ENCODE measurements around the gene RSL24D1.
"Not testable (repeated sequence)": the region's sequence is repeated elsewhere in the genome, so short reads cannot be mapped to it uniquely, and the experiment has no call there.

The RSL24D1 gene

GRCh38 chr15:55183679-55184078 is 13.1 kb downstream of the RSL24D1 start:
- H3K27me3 Mint-ChIP-seq = no peaks in the 10 kb centered on the region
- H3K4me1 Mint-ChIP-seq (ENCODE audit: low read depth) = peaks cover 22% of the 10 kb centered on the region
- peaks cover 79% of the 10 kb centered on the region for H3K36me3 Mint-ChIP-seq (ENCODE audit: low read depth)
- no peaks in the 10 kb centered on the region for H3K9me3 Mint-ChIP-seq
- no peak overlapping the region for H3K4me3 Mint-ChIP-seq
- no peak overlapping the region for H3K27ac Mint-ChIP-seq

- Mint-ChIP-seq H3K27me3 (no peaks in the 10 kb centered on the region), H3K9me3 (no peaks in the 10 kb centered on the region), H3K4me1 (ENCODE audit: low read depth) (no peaks in the 10 kb centered on the region), H3K27ac (no peak overlapping the region), H3K4me3 (no peak overlapping the region), H3K36me3 (ENCODE audit: low read depth) (peaks cover 57% of the 10 kb centered on the region)
Observed at GRCh38 chr15:55179141-55179540, 17.6 kb downstream of the RSL24D1 start.

- H3K27ac Mint-ChIP-seq = no peak overlapping the region
- H3K9me3 Mint-ChIP-seq = no peaks in the 10 kb centered on the region
- H3K4me1 Mint-ChIP-seq (ENCODE audit: low read depth) = no peaks in the 10 kb centered on the region
- H3K27me3 Mint-ChIP-seq = no peaks in the 10 kb centered on the region
- peaks cover 11% of the 10 kb centered on the region for H3K36me3 Mint-ChIP-seq (ENCODE audit: low read depth)
- no peak overlapping the region for H3K4me3 Mint-ChIP-seq
Observed at GRCh38 chr15:55170361-55170760, 26.4 kb downstream of the RSL24D1 start.

GRCh38 chr15:55168350-55168974 is 28.3 kb downstream of the RSL24D1 start:
- Mint-ChIP-seq H3K36me3 (ENCODE audit: low read depth) (no peaks in the 10 kb centered on the region), H3K4me3 (no peak overlapping the region), H3K27ac (no peak overlapping the region), H3K9me3 (no peaks in the 10 kb centered on the region), H3K4me1 (ENCODE audit: low read depth) (no peaks in the 10 kb centered on the region), H3K27me3 (no peaks in the 10 kb centered on the region)

- H3K27me3 Mint-ChIP-seq = no peaks in the 10 kb centered on the region
- no peak overlapping the region for H3K4me3 Mint-ChIP-seq
- H3K36me3 Mint-ChIP-seq (ENCODE audit: low read depth) = no peaks in the 10 kb centered on the region
- H3K9me3 Mint-ChIP-seq = no peaks in the 10 kb centered on the region
- no peaks in the 10 kb centered on the region for H3K4me1 Mint-ChIP-seq (ENCODE audit: low read depth)
- no peak overlapping the region for H3K27ac Mint-ChIP-seq
Observed at GRCh38 chr15:55164284-55164683, 32.5 kb downstream of the RSL24D1 start.

GRCh38 chr15:55151631-55152030 is 45.1 kb downstream of the RSL24D1 start:
- Mint-ChIP-seq H3K36me3 (ENCODE audit: low read depth) (no peaks in the 10 kb centered on the region), H3K4me1 (ENCODE audit: low read depth) (no peaks in the 10 kb centered on the region), H3K4me3 (no peak overlapping the region), H3K27ac (no peak overlapping the region), H3K9me3 (no peaks in the 10 kb centered on the region), H3K27me3 (no peaks in the 10 kb centered on the region)

GRCh38 chr15:55143132-55143531 is 53.6 kb downstream of the RSL24D1 start:
- H3K36me3 Mint-ChIP-seq (ENCODE audit: low read depth); H3K27me3 Mint-ChIP-seq; H3K27ac Mint-ChIP-seq; H3K4me1 Mint-ChIP-seq (ENCODE audit: low read depth); H3K4me3 Mint-ChIP-seq: not testable (repeated sequence)
- H3K9me3 Mint-ChIP-seq = peaks cover 11% of the 10 kb centered on the region

- H3K36me3 Mint-ChIP-seq (ENCODE audit: low read depth) = peaks cover 7% of the 10 kb centered on the region
- no peak overlapping the region for H3K4me3 Mint-ChIP-seq
- no peak overlapping the region for H3K27ac Mint-ChIP-seq
- peaks cover 23% of the 10 kb centered on the region for H3K9me3 Mint-ChIP-seq
- no peaks in the 10 kb centered on the region for H3K4me1 Mint-ChIP-seq (ENCODE audit: low read depth)
- H3K27me3 Mint-ChIP-seq = peaks cover 16% of the 10 kb centered on the region
Observed at GRCh38 chr15:55133972-55134371, 62.8 kb downstream of the RSL24D1 start.

GRCh38 chr15:55132672-55133071 is 64.1 kb downstream of the RSL24D1 start:
- H3K36me3 Mint-ChIP-seq (ENCODE audit: low read depth) = peaks cover 3% of the 10 kb centered on the region
- peaks cover 7% of the 10 kb centered on the region for H3K27me3 Mint-ChIP-seq
- no peaks in the 10 kb centered on the region for H3K4me1 Mint-ChIP-seq (ENCODE audit: low read depth)
- H3K27ac Mint-ChIP-seq = no peak overlapping the region
- peaks cover 14% of the 10 kb centered on the region for H3K9me3 Mint-ChIP-seq
- no peak overlapping the region for H3K4me3 Mint-ChIP-seq

Data from stimulated activated naive CD8-positive, alpha-beta T cell treated with anti-CD3 and anti-CD28 coated beads, Interleukin-15, Interleukin-2, amounts not matched to agents 100 ng/mL and 50 ng/mL, for 24 hours (primary cell).